Loucy (cell line): ENCODE measurements around the gene PLD5.
A peak's percentile ranks its signal among the peaks of the same experiment; 100 is the strongest.
"Not testable (repeated sequence)": the region's sequence is repeated elsewhere in the genome, so short reads cannot be mapped to it uniquely, and the experiment has no call there.

Experiments
- H2AFZ ChIP-seq: fragments of 200-600 bp; sonication (generic); 2 replicates; pipeline ENCODE4 v1.6.0; 2016; ENCODE audit warnings: antibody characterized with exemption, mild to moderate bottlenecking, low read length, moderate library complexity
- H3F3A ChIP-seq: fragments of 200-600 bp; 2 replicates; pipeline ENCODE4 v1.6.0; 2016; ENCODE audit warnings: antibody characterized with exemption, low read depth, mild to moderate bottlenecking
- H3K27me3 ChIP-seq: fragments of 200-600 bp; sonication (generic); 2 replicates; pipeline ENCODE4 v1.6.1; 2014; ENCODE audit warnings: low read length, mild to moderate bottlenecking; ENCODE audit not compliant: insufficient read depth, poor library complexity, severe bottlenecking
- H3K36me3 ChIP-seq: fragments of 200-600 bp; sonication (generic); 2 replicates; pipeline ENCODE4 v1.6.1; 2016; ENCODE audit warnings: low read length; ENCODE audit not compliant: insufficient read depth
- H3K4me1 ChIP-seq: fragments of 200-600 bp; sonication (generic); 2 replicates; pipeline ENCODE4 v1.5.1; 2014; ENCODE audit warnings: low read length, mild to moderate bottlenecking; ENCODE audit not compliant: insufficient read depth, poor library complexity, severe bottlenecking
- H3K4me2 ChIP-seq: fragments of 200-600 bp; sonication (generic); 2 replicates; pipeline ENCODE4 v1.6.0; 2014; ENCODE audit warnings: antibody characterized with exemption, low read length, low read depth, mild to moderate bottlenecking; ENCODE audit not compliant: poor library complexity, severe bottlenecking
- H3K4me3 ChIP-seq: fragments of 200-600 bp; sonication (generic); 2 replicates; pipeline ENCODE4 v1.5.1; 2014; ENCODE audit warnings: low read length, mild to moderate bottlenecking, mixed read lengths; ENCODE audit not compliant: poor library complexity, severe bottlenecking
- H3K79me2 ChIP-seq: fragments of 200-600 bp; sonication (generic); 2 replicates; pipeline ENCODE4 v1.6.1; 2014; ENCODE audit warnings: low read length; ENCODE audit not compliant: insufficient read depth
- H3K9ac ChIP-seq: fragments of 200-600 bp; sonication (generic); 2 replicates; pipeline ENCODE4 v1.6.0; 2014; ENCODE audit warnings: mild to moderate bottlenecking, low read depth, low read length, moderate library complexity; ENCODE audit not compliant: poor library complexity, severe bottlenecking
- H3K9me2 ChIP-seq: fragments of 200-600 bp; sonication (generic); replicated peaks from 2 replicates; pipeline ENCODE4 v1.6.1; 2016; ENCODE audit warnings: low read depth, low read length, mixed read lengths
- H3K9me3 ChIP-seq: fragments of 200-600 bp; sonication (generic); 2 replicates; pipeline ENCODE4 v1.6.1; 2014; ENCODE audit warnings: mild to moderate bottlenecking, antibody characterized with exemption, low read length, low read depth; ENCODE audit not compliant: insufficient read depth
- H4K20me1 ChIP-seq: fragments of 200-600 bp; sonication (generic); 2 replicates; pipeline ENCODE4 v1.6.0; 2014; ENCODE audit warnings: antibody characterized with exemption, low read length, mild to moderate bottlenecking; ENCODE audit not compliant: insufficient read depth, poor library complexity, severe bottlenecking
- EZH2phosphoT487 ChIP-seq: fragments of 200-600 bp; IDR thresholded peaks from 2 replicates; pipeline ENCODE4 v1.6.1; 2018; ENCODE audit warnings: antibody characterized with exemption, mild to moderate bottlenecking, moderate library complexity, borderline replicate concordance
- TF ChIP-seq, protein P1 (sequence below): fragments of 200-600 bp; sonication (generic); conservative IDR thresholded peaks from 2 replicates; pipeline ENCODE4 v1.5.1; 2014; ENCODE audit warnings: mild to moderate bottlenecking, antibody characterized with exemption, low read length

The PLD5 gene

DNA sequence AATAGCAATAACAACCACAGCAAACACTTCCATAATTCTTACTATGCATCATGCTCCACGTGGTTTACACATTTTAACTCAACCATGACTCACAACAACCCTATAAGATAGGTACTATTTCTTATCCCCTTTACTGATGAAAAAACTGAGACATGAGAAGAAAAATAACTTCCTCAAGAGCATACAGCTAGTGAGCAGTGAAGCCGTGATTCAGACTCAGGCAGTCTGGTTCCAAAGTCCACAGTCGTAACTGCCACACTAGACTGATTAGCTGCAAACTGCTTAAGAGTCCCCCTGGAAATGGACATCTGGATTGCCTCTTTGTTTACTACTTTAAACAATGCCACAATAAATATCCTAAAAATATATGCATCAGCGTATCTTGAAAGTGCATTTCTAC lies 55.7 kb downstream of the PLD5 start:
- Histone ChIP-seq H3K9ac (no peak overlapping the region), H3K79me2 (no peaks in the 10 kb centered on the region), H2AFZ (no peak overlapping the region), H3K4me2 (no peak overlapping the region), H3K36me3 (no peaks in the 10 kb centered on the region), H3K27me3 (no peaks in the 10 kb centered on the region), H3K9me2 (no peaks in the 10 kb centered on the region), H3K4me1 (no peaks in the 10 kb centered on the region), H3K9me3 (no peaks in the 10 kb centered on the region), H3K4me3 (no peak overlapping the region), H4K20me1 (no peaks in the 10 kb centered on the region), H3F3A (no peaks in the 10 kb centered on the region)
- TF ChIP-seq EZH2phosphoT487: no peak
- TF ChIP-seq, protein P1, sequence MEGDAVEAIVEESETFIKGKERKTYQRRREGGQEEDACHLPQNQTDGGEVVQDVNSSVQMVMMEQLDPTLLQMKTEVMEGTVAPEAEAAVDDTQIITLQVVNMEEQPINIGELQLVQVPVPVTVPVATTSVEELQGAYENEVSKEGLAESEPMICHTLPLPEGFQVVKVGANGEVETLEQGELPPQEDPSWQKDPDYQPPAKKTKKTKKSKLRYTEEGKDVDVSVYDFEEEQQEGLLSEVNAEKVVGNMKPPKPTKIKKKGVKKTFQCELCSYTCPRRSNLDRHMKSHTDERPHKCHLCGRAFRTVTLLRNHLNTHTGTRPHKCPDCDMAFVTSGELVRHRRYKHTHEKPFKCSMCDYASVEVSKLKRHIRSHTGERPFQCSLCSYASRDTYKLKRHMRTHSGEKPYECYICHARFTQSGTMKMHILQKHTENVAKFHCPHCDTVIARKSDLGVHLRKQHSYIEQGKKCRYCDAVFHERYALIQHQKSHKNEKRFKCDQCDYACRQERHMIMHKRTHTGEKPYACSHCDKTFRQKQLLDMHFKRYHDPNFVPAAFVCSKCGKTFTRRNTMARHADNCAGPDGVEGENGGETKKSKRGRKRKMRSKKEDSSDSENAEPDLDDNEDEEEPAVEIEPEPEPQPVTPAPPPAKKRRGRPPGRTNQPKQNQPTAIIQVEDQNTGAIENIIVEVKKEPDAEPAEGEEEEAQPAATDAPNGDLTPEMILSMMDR: no peak

DNA sequence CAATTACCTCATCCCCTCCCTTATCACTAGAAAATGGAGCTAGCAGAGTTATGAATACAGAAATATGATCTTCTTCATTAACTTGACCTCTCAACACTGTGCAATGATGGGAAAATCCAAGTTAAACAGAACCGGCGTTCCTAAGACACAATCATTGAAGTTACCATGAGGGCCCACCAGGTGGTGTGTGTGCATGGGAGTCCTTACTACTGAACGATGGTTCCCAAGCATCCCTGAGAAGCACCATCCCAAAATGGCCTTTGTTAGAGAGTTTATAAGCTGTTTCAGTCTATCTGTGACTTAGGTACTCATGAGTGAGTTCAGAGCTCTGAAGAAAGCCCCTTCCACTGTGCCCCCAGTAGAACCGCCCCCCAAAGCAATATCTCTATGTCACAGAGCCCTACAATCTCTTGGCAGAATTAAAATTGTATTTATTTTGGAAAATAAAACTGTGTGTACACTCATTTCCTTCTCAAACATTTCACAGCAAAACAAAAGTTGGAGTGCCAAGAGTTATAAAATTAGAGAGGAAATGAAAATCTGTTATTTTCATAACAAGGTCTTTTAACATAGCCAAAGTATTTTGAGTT lies 56.8 kb downstream of the PLD5 start:
- no peaks in the 10 kb centered on the region for H3K36me3 ChIP-seq
- no peaks in the 10 kb centered on the region for H3K9me3 ChIP-seq
- no peaks in the 10 kb centered on the region for H4K20me1 ChIP-seq

DNA sequence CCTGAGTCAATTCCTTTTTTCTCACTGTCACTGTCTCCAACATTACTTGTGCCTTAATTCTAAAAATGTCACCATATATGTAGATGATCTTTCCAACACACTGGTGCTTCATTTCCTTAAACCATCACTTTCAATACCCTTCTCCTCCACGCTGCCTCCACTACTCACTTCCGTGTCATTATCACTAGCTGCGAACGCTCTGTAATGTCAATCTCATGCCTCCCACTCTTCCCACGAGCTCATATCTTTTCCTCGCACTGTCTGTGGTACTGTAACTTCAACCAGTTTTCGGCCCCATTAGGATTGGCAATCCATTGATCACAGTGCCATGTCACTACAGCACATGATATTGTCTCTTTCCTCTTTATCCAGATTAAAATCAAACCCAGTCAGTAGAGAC lies 61.6 kb downstream of the PLD5 start:
- no peaks in the 10 kb centered on the region for H3F3A ChIP-seq
- H3K9ac ChIP-seq: no peak overlapping the region
- H3K9me3 ChIP-seq: no peaks in the 10 kb centered on the region
- no peaks in the 10 kb centered on the region for H4K20me1 ChIP-seq
- no peaks in the 10 kb centered on the region for H3K4me1 ChIP-seq
- H2AFZ ChIP-seq: no peak overlapping the region
- H3K36me3 ChIP-seq: no peaks in the 10 kb centered on the region
- H3K27me3 ChIP-seq: no peaks in the 10 kb centered on the region
- no peak overlapping the region for H3K4me3 ChIP-seq
- no peaks in the 10 kb centered on the region for H3K9me2 ChIP-seq
- no peaks in the 10 kb centered on the region for H3K79me2 ChIP-seq
- TF ChIP-seq EZH2phosphoT487: no peak
- TF ChIP-seq, protein P1: no peak
- H3K4me2 ChIP-seq: no peak overlapping the region

More for the DNA sequence above, 56.8 kb downstream of the PLD5 start:
- no peak overlapping the region for H2AFZ ChIP-seq
- no peak overlapping the region for H3K4me3 ChIP-seq
- no peaks in the 10 kb centered on the region for H3F3A ChIP-seq
- no peak overlapping the region for H3K4me2 ChIP-seq
- TF ChIP-seq, protein P1: peak; percentile 61
- TF ChIP-seq EZH2phosphoT487: no peak
- H3K9me2 ChIP-seq: no peaks in the 10 kb centered on the region
- H3K79me2 ChIP-seq: no peaks in the 10 kb centered on the region
- no peaks in the 10 kb centered on the region for H3K27me3 ChIP-seq
- H3K4me1 ChIP-seq: no peaks in the 10 kb centered on the region
- H3K9ac ChIP-seq: no peak overlapping the region

DNA sequence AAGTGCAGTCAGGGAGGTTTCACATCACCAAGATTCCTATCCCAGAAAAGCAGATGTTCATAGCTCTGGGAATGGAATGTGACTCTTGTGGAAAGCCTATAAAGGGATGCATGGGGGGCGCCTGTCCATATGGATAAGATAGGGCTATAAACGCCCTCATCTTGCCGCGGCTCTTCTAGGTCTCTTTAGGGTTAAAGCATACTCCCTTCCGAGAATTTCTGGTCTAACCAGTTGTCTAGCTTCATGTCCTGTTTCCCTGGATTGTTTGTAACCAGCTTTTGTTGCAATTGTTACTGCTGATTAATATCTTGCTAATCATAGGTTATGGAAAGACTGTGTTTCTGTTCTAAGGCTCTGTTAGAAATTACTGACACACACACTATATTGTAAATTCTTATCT lies 64.8 kb downstream of the PLD5 start:
- H3K27me3 ChIP-seq, H3K9me3 ChIP-seq, H3K4me3 ChIP-seq, H3K79me2 ChIP-seq, H3K4me2 ChIP-seq, H4K20me1 ChIP-seq, H3K36me3 ChIP-seq, H3K9me2 ChIP-seq, H3F3A ChIP-seq, H3K4me1 ChIP-seq, H3K9ac ChIP-seq, H2AFZ ChIP-seq: not testable (repeated sequence)
